WTC11 (cell line): ENCODE data around the gene ZDHHC11. TPM values are rescaled to one million over a fixed set of nuclear protein-coding genes. Genes with fewer than 3 reads are reported as not detected.

ENCODE experiments used
- ATAC-seq: fragments of 200-7000 bp; cut with Tn5 transposase; 2 replicates; pipeline ENCODE4 v1.10.0; 2021; ENCODE audit warnings: mild to moderate bottlenecking, moderate library complexity
- CTCF ChIA-PET: fragments of 300-600 bp; sonication (Branson Sonifier 250); formaldehyde crosslinking; loops from one replicate; lab custom pipeline; 2021; ENCODE audit warnings: antibody characterized with exemption; lab: Charles Lee
- POLR2A ChIA-PET: fragments of 350-600 bp; sonication (Branson Sonifier 250); formaldehyde crosslinking; loops from one replicate; lab custom pipeline; 2021; ENCODE audit warnings: antibody characterized with exemption; lab: Charles Lee
- DNase-seq: peaks from one replicate; pipeline ENCODE4 v3.0.0; 2021; ENCODE audit warnings: low spot score
- H3K27ac Mint-ChIP-seq: 2 replicates; pipeline ENCODE4 v1.8.0; 2021; ENCODE audit warnings: mixed read lengths
- H3K27me3 Mint-ChIP-seq: 2 replicates; pipeline ENCODE4 v1.8.0; 2021; ENCODE audit warnings: low read depth, mild to moderate bottlenecking, moderate library complexity, mixed read lengths
- H3K36me3 Mint-ChIP-seq: 2 replicates; pipeline ENCODE4 v1.8.0; 2021; ENCODE audit warnings: mixed read lengths
- H3K4me1 Mint-ChIP-seq: 2 replicates; pipeline ENCODE4 v1.8.0; 2022; ENCODE audit warnings: mixed read lengths
- H3K4me3 Mint-ChIP-seq: 2 replicates; pipeline ENCODE4 v1.8.0; 2021; ENCODE audit warnings: mild to moderate bottlenecking, moderate library complexity, mixed read lengths
- H3K9me3 Mint-ChIP-seq: 2 replicates; pipeline ENCODE4 v1.8.0; 2021; ENCODE audit warnings: mixed read lengths
- ARID4B ChIP-seq: sonication (generic); formaldehyde crosslinking; IDR thresholded peaks from 2 replicates; pipeline ENCODE4 v1.8.0; 2023; ENCODE audit warnings: missing genetic modification reagents, mild to moderate bottlenecking, borderline replicate concordance
- ATF6 ChIP-seq: sonication (generic); formaldehyde crosslinking; IDR thresholded peaks from 2 replicates; pipeline ENCODE4 v1.8.1; 2023; ENCODE audit warnings: mild to moderate bottlenecking, missing genetic modification reagents
- CREM ChIP-seq: sonication (generic); formaldehyde crosslinking; IDR thresholded peaks from 2 replicates; pipeline ENCODE4 v1.8.1; 2022; ENCODE audit warnings: mild to moderate bottlenecking, missing genetic modification reagents, moderate library complexity
- GTF2I ChIP-seq: fragments of 250-450 bp; sonication (Bioruptor Pico); conservative IDR thresholded peaks from 2 replicates; pipeline ENCODE4 v1.4.0; 2021; ENCODE audit warnings: mild to moderate bottlenecking
- NFE2L1 ChIP-seq: sonication (generic); formaldehyde crosslinking; IDR thresholded peaks from 2 replicates; pipeline ENCODE4 v1.8.1; 2023; ENCODE audit warnings: missing genetic modification reagents
- OVOL2 ChIP-seq: fragments of 250-450 bp; sonication (Bioruptor Pico); IDR thresholded peaks from 2 replicates; pipeline ENCODE4 v1.9.0; 2021; ENCODE audit warnings: mild to moderate bottlenecking, borderline replicate concordance
- SMAD4 ChIP-seq: sonication (generic); formaldehyde crosslinking; IDR thresholded peaks from 2 replicates; pipeline ENCODE4 v1.8.0; 2022; ENCODE audit warnings: mild to moderate bottlenecking, missing genetic modification reagents
- TP53 ChIP-seq: sonication (generic); formaldehyde crosslinking; IDR thresholded peaks from 2 replicates; pipeline ENCODE4 v1.8.1; 2023; ENCODE audit warnings: mild to moderate bottlenecking, missing genetic modification reagents
- ZMAT4 ChIP-seq: fragments of 250-450 bp; sonication (Bioruptor Pico); IDR thresholded peaks from 2 replicates; pipeline ENCODE4 v1.9.0; 2021; ENCODE audit warnings: mild to moderate bottlenecking
- ZNF138 ChIP-seq: sonication (generic); formaldehyde crosslinking; conservative IDR thresholded peaks from 2 replicates; pipeline ENCODE4 v1.8.1; 2022; ENCODE audit warnings: mild to moderate bottlenecking, moderate library complexity, missing genetic modification reagents
- ZNF232 ChIP-seq: sonication (generic); formaldehyde crosslinking; IDR thresholded peaks from 2 replicates; pipeline ENCODE4 v1.8.0; 2022; ENCODE audit warnings: mild to moderate bottlenecking, missing genetic modification reagents
- ZNF396 ChIP-seq: fragments of 250-450 bp; sonication (Bioruptor Pico); IDR thresholded peaks from 2 replicates; pipeline ENCODE4 v1.8.0; 2021; ENCODE audit warnings: mild to moderate bottlenecking, moderate library complexity, borderline replicate concordance
- total RNA-seq: library from RNA; stranded (reverse); gene quantifications from 3 replicates; pipeline ENCODE4 v1.2.3, GENCODE V29; 2021
- TF ChIP-seq, protein P1 (sequence below): fragments of 250-450 bp; sonication (Bioruptor Pico); IDR thresholded peaks from 2 replicates; pipeline ENCODE4 v1.8.0; 2021; ENCODE audit warnings: mild to moderate bottlenecking
- TF ChIP-seq, protein P2 (sequence below): sonication (generic); formaldehyde crosslinking; conservative IDR thresholded peaks from 2 replicates; pipeline ENCODE4 v1.8.1; 2022; ENCODE audit warnings: mild to moderate bottlenecking, missing genetic modification reagents
- TF ChIP-seq, protein P3 (sequence below): sonication (generic); formaldehyde crosslinking; IDR thresholded peaks from 2 replicates; pipeline ENCODE4 v1.8.0; 2022; ENCODE audit warnings: mild to moderate bottlenecking, missing genetic modification reagents
- TF ChIP-seq, protein P4 (sequence below): fragments of 250-450 bp; sonication (Bioruptor Pico); IDR thresholded peaks from 2 replicates; pipeline ENCODE4 v1.9.0; 2021; ENCODE audit warnings: moderate library complexity, mild to moderate bottlenecking, inconsistent platforms, borderline replicate concordance

The ZDHHC11 gene
- total RNA-seq, 1 experiment from 2014 or later, result 21.4 TPM

GRCh38 chr5:858726-859125, 7.9 kb upstream of the ZDHHC11 start (continued):
- TF ChIP-seq ARID4B, result no peak
- no peak for TF ChIP-seq GTF2I (CRISPR knock-in tag)
- TF ChIP-seq, protein P1, sequence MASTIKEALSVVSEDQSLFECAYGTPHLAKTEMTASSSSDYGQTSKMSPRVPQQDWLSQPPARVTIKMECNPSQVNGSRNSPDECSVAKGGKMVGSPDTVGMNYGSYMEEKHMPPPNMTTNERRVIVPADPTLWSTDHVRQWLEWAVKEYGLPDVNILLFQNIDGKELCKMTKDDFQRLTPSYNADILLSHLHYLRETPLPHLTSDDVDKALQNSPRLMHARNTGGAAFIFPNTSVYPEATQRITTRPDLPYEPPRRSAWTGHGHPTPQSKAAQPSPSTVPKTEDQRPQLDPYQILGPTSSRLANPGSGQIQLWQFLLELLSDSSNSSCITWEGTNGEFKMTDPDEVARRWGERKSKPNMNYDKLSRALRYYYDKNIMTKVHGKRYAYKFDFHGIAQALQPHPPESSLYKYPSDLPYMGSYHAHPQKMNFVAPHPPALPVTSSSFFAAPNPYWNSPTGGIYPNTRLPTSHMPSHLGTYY (CRISPR knock-in tag), result no peak
- no peak for TF ChIP-seq ZMAT4 (CRISPR knock-in tag)
- no peak for TF ChIP-seq ZNF232

DNA sequence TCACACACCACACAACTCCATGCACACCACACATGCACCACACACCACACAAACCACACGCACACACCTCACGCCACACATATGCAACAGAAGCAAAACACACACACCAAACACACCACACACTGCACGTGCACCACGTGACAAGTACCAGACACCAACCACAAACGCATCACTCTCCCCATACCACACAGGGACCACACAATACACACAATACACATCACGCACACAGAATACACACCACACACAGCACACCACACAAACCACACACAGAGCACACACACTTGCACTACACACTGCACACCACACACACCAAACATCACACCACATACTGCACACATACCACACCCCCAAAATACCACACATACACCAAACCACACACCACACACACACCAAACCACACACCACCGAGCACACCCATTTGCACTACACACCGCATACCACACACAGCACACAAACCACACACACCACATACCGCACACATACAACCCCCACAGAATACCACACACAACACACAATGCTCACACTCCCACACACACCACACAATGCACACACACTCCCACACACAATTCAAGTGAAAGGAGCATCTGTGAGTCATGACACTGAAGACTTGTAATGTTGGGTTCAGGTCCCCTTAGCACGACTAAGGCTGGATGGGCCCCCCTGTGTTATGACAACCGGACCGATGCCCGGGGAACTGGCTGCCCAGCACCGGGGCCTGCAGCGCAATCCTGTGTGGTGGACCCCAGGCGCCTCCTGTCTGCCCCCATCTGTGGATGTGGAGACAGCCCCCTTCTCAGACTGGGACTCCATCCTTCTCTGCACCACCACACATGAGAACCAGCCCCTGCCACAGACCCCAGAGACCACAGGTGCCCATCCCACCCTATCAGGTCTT, 6.0 kb upstream of the ZDHHC11 start:
- Mint-ChIP-seq H3K4me1 (no peaks in the 10 kb centered on the region), H3K9me3 (no peaks in the 10 kb centered on the region), H3K36me3 (no peaks in the 10 kb centered on the region), H3K27me3 (no peaks in the 10 kb centered on the region; the same call in 1 of the 2 replicates), H3K4me3 (no peak overlapping the region), H3K27ac (no peak overlapping the region)
- CTCF ChIA-PET, result no interaction called here
- no peak for DNase-seq
- POLR2A ChIA-PET, result no interaction called here
- ATAC-seq, result no peak
- TF ChIP-seq, protein P2, sequence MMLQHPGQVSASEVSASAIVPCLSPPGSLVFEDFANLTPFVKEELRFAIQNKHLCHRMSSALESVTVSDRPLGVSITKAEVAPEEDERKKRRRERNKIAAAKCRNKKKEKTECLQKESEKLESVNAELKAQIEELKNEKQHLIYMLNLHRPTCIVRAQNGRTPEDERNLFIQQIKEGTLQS, result no peak
- 0 out of 2 replicates have a peak, but pooled peaks have one; percentile 44 for TF ChIP-seq NFE2L1 (CRISPR knock-in tag)

DNA sequence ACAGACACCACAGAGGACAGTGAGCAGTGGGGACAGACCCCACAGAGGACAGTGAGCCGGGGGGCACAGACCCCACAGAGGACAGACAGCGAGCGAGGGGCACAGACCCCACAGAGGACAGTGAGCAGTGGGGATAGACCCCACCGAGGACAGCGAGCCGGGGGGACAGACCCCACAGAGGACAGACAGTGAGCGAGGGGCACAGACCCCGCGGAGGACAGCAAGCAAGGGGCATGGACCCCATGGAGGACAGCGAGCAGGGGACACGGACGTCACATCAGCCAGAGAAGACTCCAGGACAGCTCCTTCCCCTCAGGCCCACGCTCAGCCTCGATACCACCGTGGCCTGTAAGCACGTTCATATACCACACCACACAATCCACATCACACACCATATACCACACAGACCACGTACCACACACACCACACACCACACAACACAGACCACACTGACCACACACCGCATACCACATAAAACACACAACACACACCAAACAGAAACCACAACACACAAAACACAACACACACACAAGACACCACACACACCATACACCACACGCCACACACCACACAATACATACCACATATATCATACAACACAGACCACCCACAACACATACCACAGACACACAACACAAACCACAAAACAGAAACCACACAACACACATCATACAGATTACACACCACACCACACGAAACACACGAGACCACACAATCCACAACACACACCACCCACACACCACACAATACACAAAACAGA, 5.2 kb upstream of the ZDHHC11 start:
- no peaks in the 10 kb centered on the region for H3K36me3 Mint-ChIP-seq
- ChIA-PET CTCF (no interaction called here), POLR2A (no interaction called here)
- DNase-seq (no peak), ATAC-seq (no peak)
- H3K4me1 Mint-ChIP-seq, result no peaks in the 10 kb centered on the region
- H3K27ac Mint-ChIP-seq, result no peak overlapping the region
- no peak overlapping the region for H3K4me3 Mint-ChIP-seq
- no peaks in the 10 kb centered on the region for H3K9me3 Mint-ChIP-seq
- no peaks in the 10 kb centered on the region; the same call in 1 of the 2 replicates for H3K27me3 Mint-ChIP-seq
- no peak for TF ChIP-seq TP53
- no peak for TF ChIP-seq ZNF396 (CRISPR knock-in tag)
- TF ChIP-seq, protein P3, sequence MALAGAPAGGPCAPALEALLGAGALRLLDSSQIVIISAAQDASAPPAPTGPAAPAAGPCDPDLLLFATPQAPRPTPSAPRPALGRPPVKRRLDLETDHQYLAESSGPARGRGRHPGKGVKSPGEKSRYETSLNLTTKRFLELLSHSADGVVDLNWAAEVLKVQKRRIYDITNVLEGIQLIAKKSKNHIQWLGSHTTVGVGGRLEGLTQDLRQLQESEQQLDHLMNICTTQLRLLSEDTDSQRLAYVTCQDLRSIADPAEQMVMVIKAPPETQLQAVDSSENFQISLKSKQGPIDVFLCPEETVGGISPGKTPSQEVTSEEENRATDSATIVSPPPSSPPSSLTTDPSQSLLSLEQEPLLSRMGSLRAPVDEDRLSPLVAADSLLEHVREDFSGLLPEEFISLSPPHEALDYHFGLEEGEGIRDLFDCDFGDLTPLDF (CRISPR knock-in tag), result no peak
- TF ChIP-seq, protein P4, sequence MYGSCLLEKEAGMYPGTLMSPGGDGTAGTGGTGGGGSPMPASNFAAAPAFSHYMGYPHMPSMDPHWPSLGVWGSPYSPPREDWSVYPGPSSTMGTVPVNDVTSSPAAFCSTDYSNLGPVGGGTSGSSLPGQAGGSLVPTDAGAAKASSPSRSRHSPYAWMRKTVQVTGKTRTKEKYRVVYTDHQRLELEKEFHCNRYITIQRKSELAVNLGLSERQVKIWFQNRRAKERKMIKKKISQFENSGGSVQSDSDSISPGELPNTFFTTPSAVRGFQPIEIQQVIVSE (CRISPR knock-in tag), result no peak
- TF ChIP-seq CREM (CRISPR knock-in tag), result no peak
- TF ChIP-seq SMAD4 (CRISPR knock-in tag), result no peak
- TF ChIP-seq ATF6 (CRISPR knock-in tag), result no peak
- TF ChIP-seq ZNF138 (CRISPR knock-in tag), result no peak
- TF ChIP-seq OVOL2 (CRISPR knock-in tag), result no peak
